Testis (tissue), 2 donors: ENCODE results near the gene STARD3NL.

Experiments used
- CTCF ChIP-seq, 3 experiments: fragments of 450-650 bp in 2 of 3; fragments of 200-600 bp in 1 of 3; sonication (generic) in 1 of 3; IDR thresholded peaks; one replicate each; pipeline ENCODE4 v1.5.1; 2016 to 2019; ENCODE audit warnings: antibody characterized with exemption in 3 of 3, mild to moderate bottlenecking in 2 of 3, moderate library complexity in 1 of 3
- POLR2A ChIP-seq: fragments of 450-650 bp; IDR thresholded peaks from one replicate; pipeline ENCODE4 v1.6.1; 2017; ENCODE audit warnings: antibody characterized with exemption, mild to moderate bottlenecking, moderate library complexity

- TF ChIP-seq CTCF (IDR thresholded peaks at IDR 0.05) = no peak
- no peak for TF ChIP-seq POLR2A
Measured at GRCh38 chr7:38274927-38275620, 97.0 kb downstream of the STARD3NL start.
